Trophoblast cell (in vitro differentiated cells and primary cell): Measurements from ENCODE around the gene STX1A.

Experiments used
- DNase-seq, 2 donors: peaks; one replicate each; pipeline ENCODE4 v3.0.0-alpha.2; 2016
- H2AFZ ChIP-seq: 2 replicates; pipeline ENCODE4 v1.6.1; 2013; ENCODE audit warnings: low read length, moderate library complexity, mild to moderate bottlenecking; ENCODE audit not compliant: insufficient read depth, poor library complexity
- H2AK5ac ChIP-seq: 2 replicates; pipeline ENCODE4 v1.6.1; 2013; ENCODE audit warnings: mild to moderate bottlenecking, low read length
- H2BK120ac ChIP-seq: 2 replicates; pipeline ENCODE4 v1.6.1; 2013; ENCODE audit warnings: low read length, mild to moderate bottlenecking, moderate library complexity; ENCODE audit not compliant: insufficient read depth, poor library complexity
- H2BK12ac ChIP-seq: 2 replicates; pipeline ENCODE4 v1.6.1; 2013; ENCODE audit warnings: mild to moderate bottlenecking, low read length, moderate library complexity
- H2BK5ac ChIP-seq: 2 replicates; pipeline ENCODE4 v1.6.1; 2013; ENCODE audit warnings: low read length, low read depth, moderate library complexity, mild to moderate bottlenecking; ENCODE audit not compliant: poor library complexity
- H3K14ac ChIP-seq: 2 replicates; pipeline ENCODE4 v1.6.1; 2013; ENCODE audit warnings: mild to moderate bottlenecking, low read length
- H3K18ac ChIP-seq: 2 replicates; pipeline ENCODE4 v1.6.1; 2013; ENCODE audit warnings: mild to moderate bottlenecking, low read length
- H3K23ac ChIP-seq: 2 replicates; pipeline ENCODE4 v1.6.1; 2013; ENCODE audit warnings: low read length
- H3K27ac ChIP-seq: 2 replicates; pipeline ENCODE4 v1.5.1; 2013; ENCODE audit warnings: low read depth, mild to moderate bottlenecking, inconsistent platforms, low read length, moderate library complexity
- H3K27me3 ChIP-seq: 2 replicates; pipeline ENCODE4 v1.6.1; 2013; ENCODE audit warnings: inconsistent platforms, mild to moderate bottlenecking, low read length, moderate library complexity; ENCODE audit not compliant: insufficient read depth
- H3K36me3 ChIP-seq, 2 experiments: 1 replicate in 1 of 2; 2 replicates in 1 of 2; pipeline ENCODE4 v1.6.1; 2013; ENCODE audit warnings: low read length in 2 of 2, mild to moderate bottlenecking in 2 of 2, moderate library complexity in 1 of 2; ENCODE audit not compliant: insufficient read depth in 2 of 2, control insufficient read depth in 1 of 2
- H3K4ac ChIP-seq: 2 replicates; pipeline ENCODE4 v1.6.1; 2013; ENCODE audit warnings: low read depth, mild to moderate bottlenecking, low read length, moderate library complexity
- H3K4me1 ChIP-seq, 2 experiments: 1 replicate in 1 of 2; 2 replicates in 1 of 2; pipeline ENCODE4 v1.6.1; 2013; ENCODE audit warnings: low read length in 2 of 2, mild to moderate bottlenecking in 2 of 2, moderate library complexity in 1 of 2; ENCODE audit not compliant: insufficient read depth in 2 of 2, control insufficient read depth in 1 of 2
- H3K4me2 ChIP-seq: 2 replicates; pipeline ENCODE4 v1.6.1; 2013; ENCODE audit warnings: inconsistent platforms, mild to moderate bottlenecking, low read length, moderate library complexity
- H3K4me3 ChIP-seq: 2 replicates; pipeline ENCODE4 v1.5.1; 2013; ENCODE audit warnings: mild to moderate bottlenecking, low read depth, low read length, inconsistent platforms
- H3K79me1 ChIP-seq: one replicate; pipeline ENCODE4 v1.6.1; 2013; ENCODE audit warnings: low read length
- H3K79me2 ChIP-seq: 2 replicates; pipeline ENCODE4 v1.6.1; 2013; ENCODE audit warnings: low read length, mild to moderate bottlenecking; ENCODE audit not compliant: control insufficient read depth, insufficient read depth, poor library complexity
- H3K9ac ChIP-seq: 2 replicates; pipeline ENCODE4 v1.6.1; 2013; ENCODE audit warnings: mild to moderate bottlenecking, low read length
- H3K9me3 ChIP-seq: 2 replicates; pipeline ENCODE4 v1.6.1; 2013; ENCODE audit warnings: low read depth, mild to moderate bottlenecking, control low read depth, inconsistent platforms, low read length; ENCODE audit not compliant: insufficient read depth
- H4K12ac ChIP-seq: 2 replicates; pipeline ENCODE4 v1.6.1; 2013; ENCODE audit warnings: low read depth, mild to moderate bottlenecking, low read length, moderate library complexity
- H4K8ac ChIP-seq: 2 replicates; pipeline ENCODE4 v1.6.1; 2013; ENCODE audit warnings: low read depth, mild to moderate bottlenecking, low read length, moderate library complexity
- H4K91ac ChIP-seq: one replicate; pipeline ENCODE4 v1.6.1; 2013; ENCODE audit warnings: low read depth, mild to moderate bottlenecking, low read length, moderate library complexity
- WGBS: extraction: QIAGEN DNeasy Blood & Tissue Kit; methylation state at CpG from one replicate; pipeline ENCODE4 v1.1.7; 2013; ENCODE audit warnings: missing lambda C conversion rate; ENCODE audit not compliant: insufficient read length, insufficient coverage; ENCODE audit errors: extremely low coverage; 5-methylcytosine and 5-hydroxymethylcytosine counted together

STX1A gene

GRCh38 chr7:73761854-73762658 lies 42.6 kb upstream of the STX1A start:
- Histone ChIP-seq H2AK5ac (no peak overlapping the region), H4K12ac (no peak overlapping the region), H3K14ac (no peak overlapping the region), H3K4me3 (no peak overlapping the region), H3K23ac (no peak overlapping the region), H3K4ac (no peak overlapping the region), H3K79me2 (no peaks in the 10 kb centered on the region), H3K27ac (no peak overlapping the region), H3K79me1 (no peaks in the 10 kb centered on the region), H2BK120ac (no peak overlapping the region), H3K27me3 (no peaks in the 10 kb centered on the region), H2BK5ac (no peak overlapping the region), H3K4me1 (peaks cover 0 to 3% of the 10 kb centered on the region in 2 experiments), H3K4me2 (no peak overlapping the region), H3K9me3 (peaks cover 4% of the 10 kb centered on the region), H4K8ac (no peak overlapping the region), H2BK12ac (no peak overlapping the region), H3K18ac (no peak overlapping the region), H3K36me3 (no peaks in the 10 kb centered on the region), H3K9ac (no peak overlapping the region), H4K91ac (no peak overlapping the region), H2AFZ (no peak overlapping the region)
- WGBS, result no CpG with 5 or more reads among the region's 8 CpGs
- DNase-seq, result no peak

- H4K8ac ChIP-seq, result no peak overlapping the region
- H3K4me2 ChIP-seq, result no peak overlapping the region
- no peak overlapping the region for H2BK5ac ChIP-seq
- no peak overlapping the region for H2AK5ac ChIP-seq
- H3K23ac ChIP-seq, result no peak overlapping the region
- H3K27me3 ChIP-seq, result no peaks in the 10 kb centered on the region
- DNase-seq, result no peak
- H4K12ac ChIP-seq, result no peak overlapping the region
- no peak overlapping the region for H3K4me3 ChIP-seq
- no peaks in the 10 kb centered on the region for H3K9me3 ChIP-seq
- no peak overlapping the region for H3K4ac ChIP-seq
- no CpG with 5 or more reads among the region's 7 CpGs for WGBS
- H3K79me2 ChIP-seq, result no peaks in the 10 kb centered on the region
- H2BK12ac ChIP-seq, result no peak overlapping the region
- no peak overlapping the region for H3K18ac ChIP-seq
- no peak overlapping the region for H4K91ac ChIP-seq
- H3K14ac ChIP-seq, result no peak overlapping the region
- H3K4me1 ChIP-seq, result no peaks in the 10 kb centered on the region
- no peak overlapping the region for H2AFZ ChIP-seq
- no peaks in the 10 kb centered on the region for H3K79me1 ChIP-seq
- no peak overlapping the region for H3K9ac ChIP-seq
- no peak overlapping the region for H2BK120ac ChIP-seq
- H3K27ac ChIP-seq, result no peak overlapping the region
- H3K36me3 ChIP-seq, result no peaks in the 10 kb centered on the region
Observed at GRCh38 chr7:73758581-73759138, 39.2 kb upstream of the STX1A start.

GRCh38 chr7:73749931-73750776 lies 30.7 kb upstream of the STX1A start:
- H3K4ac ChIP-seq, result no peak overlapping the region
- peaks cover 3% of the 10 kb centered on the region for H3K9me3 ChIP-seq
- H3K27ac ChIP-seq, result no peak overlapping the region
- H2BK5ac ChIP-seq, result no peak overlapping the region
- no peak overlapping the region for H2AFZ ChIP-seq
- no peak overlapping the region for H3K4me2 ChIP-seq
- no peak overlapping the region for H4K91ac ChIP-seq
- no peak overlapping the region for H2BK120ac ChIP-seq
- H3K36me3 ChIP-seq, result no peaks in the 10 kb centered on the region
- no peak overlapping the region for H3K9ac ChIP-seq
- no CpG with 5 or more reads among the region's 16 CpGs for WGBS
- no peak overlapping the region for H3K18ac ChIP-seq
- no peak overlapping the region for H4K8ac ChIP-seq
- H3K4me3 ChIP-seq, result no peak overlapping the region
- DNase-seq, result peak in 1 of 2 donors; percentile 23
- H4K12ac ChIP-seq, result no peak overlapping the region
- no peak overlapping the region for H3K23ac ChIP-seq
- H3K79me1 ChIP-seq, result peaks cover 5% of the 10 kb centered on the region
- H3K27me3 ChIP-seq, result no peaks in the 10 kb centered on the region
- H3K79me2 ChIP-seq, result no peaks in the 10 kb centered on the region
- H2BK12ac ChIP-seq, result no peak overlapping the region
- H2AK5ac ChIP-seq, result no peak overlapping the region
- no peak overlapping the region for H3K14ac ChIP-seq
- H3K4me1 ChIP-seq, result peaks cover 3 to 4% of the 10 kb centered on the region in 2 experiments

- H3K4me1 ChIP-seq, result peaks cover 26% of the 10 kb centered on the region in 2 experiments
- H4K8ac ChIP-seq, result no peak overlapping the region
- H3K27me3 ChIP-seq, result no peaks in the 10 kb centered on the region
- peak overlapping the region; percentile 74 for H3K27ac ChIP-seq
- H3K9me3 ChIP-seq, result peaks cover 3% of the 10 kb centered on the region
- H2BK120ac ChIP-seq, result no peak overlapping the region
- no CpG with 5 or more reads among the region's 4 CpGs for WGBS
- DNase-seq, result peak; percentile 90 to 98
- no peak overlapping the region for H2AK5ac ChIP-seq
- no peak overlapping the region for H3K4ac ChIP-seq
- H3K14ac ChIP-seq, result no peak overlapping the region
- H3K4me3 ChIP-seq, result no peak overlapping the region
- H3K79me2 ChIP-seq, result peaks cover 4% of the 10 kb centered on the region
- no peak overlapping the region for H2BK5ac ChIP-seq
- H3K4me2 ChIP-seq, result no peak overlapping the region
- H2AFZ ChIP-seq, result no peak overlapping the region
- H2BK12ac ChIP-seq, result no peak overlapping the region
- H3K23ac ChIP-seq, result no peak overlapping the region
- H3K9ac ChIP-seq, result no peak overlapping the region
- H4K12ac ChIP-seq, result no peak overlapping the region
- no peak overlapping the region for H4K91ac ChIP-seq
- peaks cover 25% of the 10 kb centered on the region for H3K79me1 ChIP-seq
- H3K18ac ChIP-seq, result no peak overlapping the region
- no peaks in the 10 kb centered on the region for H3K36me3 ChIP-seq
Observed at GRCh38 chr7:73746378-73746777, 26.9 kb upstream of the STX1A start.
